Stimulated activated CD4-positive, alpha-beta T cell treated with anti-CD3 and anti-CD28 coated beads, Interleukin-1b, Interleukin-23, amount 100 ng/mL, for 1 hour (primary cell): ENCODE data around the gene RNF217.

Experiments
- DNase-seq, 2 donors: peaks; one replicate each; pipeline ENCODE4 v3.0.0-alpha.2; 2020; ENCODE audit warnings: low read depth in 2 of 2

Gene RNF217

DNA sequence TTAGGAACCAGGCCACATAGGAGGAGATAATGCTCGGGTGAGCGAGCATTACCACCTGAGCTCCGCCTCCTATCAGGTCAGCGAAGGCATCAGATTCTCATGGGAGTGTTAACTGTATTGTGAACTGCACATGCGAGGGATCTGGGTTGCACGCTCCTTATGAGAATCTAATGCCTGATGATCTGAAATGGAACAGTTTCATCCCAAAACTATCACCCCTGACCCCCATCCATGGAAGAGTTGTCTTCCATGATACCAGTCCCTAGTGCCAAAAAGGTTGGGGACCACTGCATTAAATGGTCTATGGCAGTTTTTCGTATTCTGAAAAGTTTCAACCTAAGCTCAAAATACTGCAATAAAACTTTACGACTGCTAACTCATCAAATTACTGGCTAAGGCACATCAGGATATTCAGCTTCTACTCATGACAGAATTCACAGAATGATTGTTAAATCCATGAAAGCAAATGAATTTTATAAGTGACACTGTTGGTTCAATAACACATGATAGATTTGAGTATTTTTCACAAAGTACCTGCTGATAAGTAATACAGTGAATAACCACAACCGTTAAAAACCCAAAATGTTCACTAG, 25.9 kb downstream of the RNF217 start:
- DNase-seq = no peak

DNA sequence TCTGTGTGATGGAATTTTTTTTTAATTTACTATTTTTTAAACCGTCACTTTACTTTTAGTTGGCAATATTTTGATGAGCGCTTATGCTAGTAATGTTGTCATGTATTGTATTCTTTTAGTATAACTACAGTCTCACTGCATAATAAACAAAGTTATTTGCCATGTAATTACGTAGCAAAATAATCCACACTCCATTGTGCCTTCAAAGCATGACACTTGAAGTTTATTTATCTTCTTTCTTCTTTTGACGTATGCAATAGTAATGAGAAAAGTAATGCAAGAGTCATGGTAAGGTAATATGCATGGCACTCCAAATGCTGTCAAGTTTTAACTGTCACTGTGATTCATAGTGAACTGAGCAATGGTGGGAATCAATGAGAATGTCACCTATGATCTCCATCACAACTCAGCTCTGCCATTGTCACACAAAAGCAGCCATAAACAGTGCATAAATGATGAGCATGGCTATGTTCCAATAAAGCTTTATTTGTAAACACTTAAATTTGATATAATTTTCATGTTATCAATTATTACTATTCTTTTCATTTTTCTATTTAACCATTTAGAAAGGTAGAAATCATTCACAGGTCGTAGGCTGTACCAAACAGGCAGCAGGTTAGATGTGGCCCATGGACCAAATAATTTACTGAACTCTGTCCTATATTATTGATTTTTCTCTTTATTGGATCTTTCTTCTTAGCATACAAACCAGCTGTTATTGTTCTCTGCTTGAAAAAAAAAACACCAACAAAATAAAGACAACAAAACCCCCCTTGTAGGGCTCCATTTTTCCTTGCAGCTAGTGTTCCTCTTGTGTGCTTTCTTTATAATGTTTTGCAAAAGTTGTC, 27.1 kb downstream of the RNF217 start:
- DNase-seq = no peak

DNA sequence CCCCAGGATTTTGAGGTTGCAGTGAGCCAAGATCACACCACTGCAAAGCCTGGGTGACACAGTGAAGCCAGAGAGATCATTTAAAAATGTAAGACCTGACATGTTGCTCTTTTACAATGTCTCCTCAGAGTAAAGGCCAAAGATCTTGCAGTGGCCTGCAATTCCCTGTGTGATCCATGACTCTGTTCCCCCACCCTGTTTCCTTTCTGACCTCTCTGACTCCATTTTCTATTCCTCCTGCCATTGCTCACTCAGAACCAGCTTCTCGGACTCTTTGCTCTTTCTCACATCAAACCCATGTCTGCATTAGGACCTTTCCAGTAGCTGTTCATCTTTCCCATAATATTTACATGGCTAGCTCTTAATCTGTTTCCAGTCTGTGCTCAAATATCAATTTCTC, 28.8 kb downstream of the RNF217 start:
- DNase-seq = no peak

DNA sequence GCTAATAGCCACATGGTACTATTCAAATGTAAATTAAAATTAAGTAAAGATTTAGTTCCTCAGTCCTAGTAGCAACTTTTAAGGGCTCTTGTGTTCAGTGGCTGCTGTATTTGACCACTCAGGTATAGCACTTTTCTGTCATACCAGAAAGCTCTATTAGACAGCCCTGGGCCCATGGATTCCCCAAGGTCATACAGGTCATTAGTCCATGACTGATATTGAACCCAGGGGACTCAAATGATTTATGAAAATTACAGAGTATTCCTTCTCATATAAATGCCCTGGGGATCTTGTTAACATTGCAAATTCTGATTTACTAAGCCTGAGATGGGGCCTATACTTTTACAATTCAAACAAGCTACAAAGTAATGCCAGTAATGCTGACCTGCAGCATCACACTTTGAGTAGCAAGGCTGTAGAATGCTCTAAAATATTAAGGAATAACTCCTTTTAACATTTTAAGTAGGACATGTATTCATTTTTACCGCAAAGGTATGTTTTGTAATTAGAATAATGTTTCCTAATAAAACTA, 29.6 kb downstream of the RNF217 start:
- DNase-seq = no peak

DNA sequence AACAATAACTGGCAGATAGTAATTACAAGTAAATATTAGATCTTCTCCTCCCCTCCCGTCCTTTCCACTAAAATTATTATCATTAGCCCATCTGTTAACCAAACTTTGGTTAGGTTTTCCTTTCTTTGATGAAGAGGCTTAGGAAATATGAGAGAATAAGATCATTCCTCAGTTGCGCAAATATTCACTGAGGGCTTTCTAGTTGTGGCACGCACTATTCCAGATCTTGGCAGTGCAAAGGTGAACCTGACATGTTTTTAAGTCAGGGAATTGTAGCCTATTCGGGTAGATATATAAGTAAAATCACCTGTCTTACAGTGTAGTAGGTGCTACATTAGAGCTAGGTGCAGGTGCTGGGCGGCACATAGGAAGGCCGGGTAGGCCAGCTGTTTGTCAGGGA, 31.1 kb downstream of the RNF217 start:
- no peak for DNase-seq

DNA sequence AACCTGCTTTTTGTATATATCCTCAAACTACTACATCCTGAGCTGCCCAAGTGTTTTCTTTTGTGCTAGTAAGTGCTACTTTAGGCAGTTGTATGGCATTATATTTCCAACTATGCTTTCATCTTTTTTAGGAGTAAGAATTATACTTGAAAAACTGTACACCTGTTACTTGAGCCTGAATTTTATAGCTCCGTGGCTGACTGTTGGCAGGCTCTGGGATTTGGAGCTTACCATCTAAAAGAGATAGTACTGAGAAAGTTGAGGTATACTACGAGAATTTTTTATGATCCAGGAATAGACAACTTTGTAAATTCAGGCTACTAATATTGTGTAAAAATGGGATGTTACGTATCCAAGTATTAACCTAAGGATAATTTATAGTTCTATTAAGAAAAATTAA, 32.4 kb downstream of the RNF217 start:
- no peak for DNase-seq

DNA sequence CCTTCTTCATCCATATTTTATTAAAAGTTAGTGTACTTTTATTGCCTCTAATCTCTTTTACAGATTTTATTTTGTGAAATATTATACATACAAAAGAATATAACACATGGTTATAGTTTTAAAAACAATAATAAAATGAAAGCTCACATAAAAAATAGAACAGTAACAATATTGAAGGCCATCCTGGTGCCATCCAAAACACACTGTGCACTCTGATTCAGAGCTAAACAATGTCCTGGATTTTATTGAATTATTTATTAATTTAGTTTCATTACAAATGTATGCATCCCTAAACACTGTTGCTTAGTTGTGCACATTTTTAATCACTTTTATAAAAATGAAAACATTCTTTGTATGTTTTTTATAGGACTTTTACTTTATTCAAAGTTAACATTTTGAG, 32.9 kb downstream of the RNF217 start:
- no peak for DNase-seq

DNA sequence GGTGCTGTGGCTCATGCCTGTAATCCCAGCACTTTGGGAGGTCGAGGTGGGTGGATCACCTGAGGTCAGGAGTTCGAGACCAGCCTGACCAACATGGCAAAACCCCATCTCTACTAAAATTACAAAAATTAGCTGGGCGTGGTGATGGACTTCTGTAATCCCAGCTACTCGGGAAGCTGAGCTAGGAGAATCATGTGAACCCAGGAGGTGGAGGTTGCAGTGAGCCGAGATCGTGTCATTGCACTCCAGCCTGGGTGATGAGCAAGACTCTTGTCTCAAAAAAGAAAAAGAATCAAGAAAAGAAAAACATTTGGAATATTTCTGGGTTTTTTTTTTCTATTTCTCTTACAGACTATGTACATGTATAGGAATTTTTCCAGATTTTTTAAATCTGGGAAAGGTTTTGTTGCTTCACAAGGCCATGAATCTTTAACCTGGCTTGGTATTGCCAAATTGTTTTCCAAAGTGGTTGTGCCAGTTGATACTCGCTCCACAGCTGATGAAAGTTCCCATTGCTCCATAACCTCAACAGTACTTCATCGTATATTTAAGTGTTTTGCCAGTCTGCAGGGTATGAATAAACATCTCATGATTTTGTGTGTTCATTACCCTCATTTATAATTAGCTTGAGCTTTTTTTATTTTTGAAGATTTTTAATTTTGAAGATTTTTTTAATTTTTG, 33.5 kb downstream of the RNF217 start:
- DNase-seq = no peak

DNA sequence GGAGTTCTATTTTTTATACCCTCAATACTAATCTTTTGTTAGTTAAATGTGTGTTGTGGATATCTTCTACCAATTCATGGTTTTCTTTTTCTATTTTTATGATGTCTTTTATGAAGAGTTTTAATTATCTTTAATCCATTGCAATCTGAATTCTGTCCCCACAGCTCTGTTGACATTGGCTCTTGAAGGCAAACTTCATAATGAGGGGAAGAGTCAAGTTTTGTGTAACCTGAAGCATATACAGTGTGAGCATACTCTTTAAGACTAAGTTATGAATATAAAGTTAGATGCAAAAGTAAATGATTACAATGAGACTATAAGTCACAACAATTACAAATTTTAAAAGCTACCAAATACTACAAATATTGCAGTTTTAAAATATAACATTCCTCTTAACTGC, 34.2 kb downstream of the RNF217 start:
- no peak for DNase-seq

DNA sequence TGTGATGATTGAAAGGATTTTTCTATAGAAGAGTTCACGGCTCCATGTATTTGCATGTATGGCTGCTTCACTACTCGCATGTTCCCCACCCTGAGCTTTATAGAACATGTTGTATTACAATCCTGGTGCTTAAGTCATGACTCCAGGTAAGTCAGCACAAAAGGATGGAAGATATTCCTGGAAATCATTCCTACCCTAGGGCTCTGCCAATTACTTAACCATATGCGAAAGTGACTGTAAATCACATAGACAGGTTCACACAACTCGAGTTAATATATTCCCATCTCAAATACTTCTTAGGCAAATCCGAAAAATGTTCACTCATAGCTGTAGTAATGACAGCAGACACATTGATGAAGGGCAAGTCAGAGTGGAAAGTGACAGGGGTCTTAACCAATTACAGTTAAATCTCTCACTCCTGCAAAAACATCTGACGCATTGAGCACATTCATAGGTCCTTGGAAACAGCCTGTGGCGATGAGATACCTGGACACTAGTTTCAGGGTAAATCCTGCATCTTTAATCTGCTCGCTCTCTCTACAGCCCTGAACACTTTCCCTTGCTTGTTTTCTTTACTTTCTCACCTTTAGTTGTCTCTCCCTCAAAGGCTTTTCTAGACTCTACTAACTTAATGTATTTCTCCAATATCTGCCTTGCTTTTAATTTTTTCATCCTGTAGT, 35.1 kb downstream of the RNF217 start:
- DNase-seq = no peak

DNA sequence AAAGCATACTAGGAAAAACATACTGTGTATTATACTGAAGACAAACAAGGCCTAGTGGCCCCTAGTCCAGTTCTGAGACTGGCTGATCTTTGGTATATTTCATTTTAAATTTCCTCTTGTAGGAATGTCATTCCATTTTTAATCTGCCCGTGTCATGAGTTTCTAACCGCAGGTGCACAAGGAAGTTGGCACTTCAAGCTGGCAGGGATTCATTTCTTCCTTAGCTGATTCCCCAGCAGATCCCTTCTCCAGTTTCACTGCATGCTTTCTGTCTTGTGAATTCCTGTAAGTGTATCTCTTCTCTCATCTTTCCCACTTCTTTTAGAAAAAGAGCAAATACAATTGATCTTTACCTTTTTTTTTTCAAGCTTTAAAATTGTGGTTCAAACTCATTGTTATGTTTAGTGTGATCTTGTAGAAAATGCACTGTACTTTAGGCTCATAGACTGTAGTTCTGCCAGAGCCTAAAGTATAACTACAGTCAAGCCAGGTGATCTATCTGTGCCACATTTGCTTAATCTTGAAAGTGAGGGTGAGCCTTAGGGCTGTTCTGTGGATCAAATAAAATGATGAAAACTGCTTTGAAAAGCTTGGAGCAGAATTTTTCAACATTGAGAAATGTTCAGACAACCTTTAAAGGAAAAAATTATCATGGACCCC, 37.0 kb downstream of the RNF217 start:
- DNase-seq = no peak

DNA sequence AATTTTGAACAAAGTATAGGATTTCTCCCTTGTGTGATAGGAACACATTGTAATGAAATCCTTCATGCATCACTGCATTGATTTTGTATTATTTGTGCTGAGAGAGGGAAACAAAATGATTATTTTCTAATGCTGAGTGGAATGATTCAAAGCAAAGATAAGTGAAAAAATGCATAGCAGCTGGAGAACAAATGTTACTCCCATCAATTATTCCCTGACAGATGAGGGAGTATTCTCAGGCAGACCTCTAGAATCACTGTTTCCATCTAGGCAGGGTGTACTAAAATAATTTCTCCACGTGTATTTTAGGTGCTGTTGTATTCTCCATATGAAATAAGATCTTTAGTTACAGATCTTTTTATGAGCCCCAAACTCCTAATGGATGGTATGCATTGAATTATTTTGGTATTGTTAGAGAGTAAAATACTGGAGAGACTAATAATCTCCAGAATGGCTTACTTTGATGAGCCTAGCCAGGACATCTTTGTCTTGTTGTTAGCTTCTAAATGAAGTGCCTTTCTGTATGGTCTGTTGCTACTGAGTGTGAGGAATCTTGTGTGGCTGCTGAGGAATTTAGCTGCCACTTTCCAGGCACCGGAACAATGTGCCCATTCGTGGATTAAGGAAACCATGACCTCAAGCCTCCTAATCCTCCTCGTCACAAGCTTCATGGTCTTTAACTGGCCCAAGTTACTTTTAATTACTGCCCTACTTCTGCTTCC, 39.6 kb downstream of the RNF217 start:
- no peak for DNase-seq

DNA sequence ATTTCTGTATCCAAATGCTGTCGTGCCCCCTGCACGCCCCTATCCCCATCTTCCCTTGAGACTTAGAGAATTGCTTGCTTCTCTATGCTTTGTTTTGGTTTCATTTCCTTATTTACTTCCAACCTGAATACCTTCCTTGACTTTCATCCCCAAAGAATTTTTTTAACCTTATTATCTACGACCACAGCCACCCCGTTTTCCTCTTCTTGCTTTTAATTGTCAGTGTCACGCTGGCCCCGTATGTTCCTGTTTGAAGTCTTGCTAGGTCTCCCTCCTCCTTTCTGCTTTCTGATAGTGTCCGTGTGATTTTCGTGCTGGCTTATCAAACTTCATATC, 40.1 kb downstream of the RNF217 start:
- DNase-seq = no peak

DNA sequence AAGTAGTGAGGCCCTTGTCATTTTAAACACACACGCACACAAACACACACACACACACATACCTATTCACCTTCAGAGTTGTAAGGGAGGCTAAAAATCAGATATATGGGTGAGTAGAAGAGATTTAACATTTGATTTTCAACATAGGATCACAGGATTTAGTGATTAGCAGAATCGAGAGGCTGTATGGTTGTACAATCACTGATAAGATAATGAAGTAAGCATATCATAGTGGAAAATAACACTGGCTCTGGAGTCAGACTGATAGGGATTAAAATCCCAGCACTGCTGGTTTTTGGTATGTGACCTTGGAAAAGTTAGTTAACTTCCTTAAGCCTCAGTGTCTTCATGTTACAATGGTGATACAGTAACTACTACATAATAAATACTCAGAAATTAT, 40.8 kb downstream of the RNF217 start:
- DNase-seq = no peak

DNA sequence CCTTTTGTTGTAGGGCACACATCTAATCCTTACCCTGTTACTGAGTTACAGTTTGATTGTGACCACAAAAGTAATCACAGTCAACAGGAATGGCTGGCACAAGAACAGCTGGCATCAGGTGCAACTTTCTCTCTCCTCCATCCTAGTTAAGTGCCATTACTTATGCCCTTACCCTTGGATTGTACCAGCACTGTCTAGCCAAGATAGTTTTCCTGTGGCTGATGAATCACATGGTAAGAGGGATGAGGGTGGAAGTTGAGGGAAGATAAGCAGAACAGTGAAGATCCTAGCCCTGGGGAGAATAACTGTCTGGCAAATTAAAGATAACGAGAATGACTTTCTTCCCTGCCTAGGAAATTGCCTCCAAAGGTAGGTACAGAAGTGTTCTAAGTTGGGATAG, 42.0 kb downstream of the RNF217 start:
- no peak for DNase-seq

DNA sequence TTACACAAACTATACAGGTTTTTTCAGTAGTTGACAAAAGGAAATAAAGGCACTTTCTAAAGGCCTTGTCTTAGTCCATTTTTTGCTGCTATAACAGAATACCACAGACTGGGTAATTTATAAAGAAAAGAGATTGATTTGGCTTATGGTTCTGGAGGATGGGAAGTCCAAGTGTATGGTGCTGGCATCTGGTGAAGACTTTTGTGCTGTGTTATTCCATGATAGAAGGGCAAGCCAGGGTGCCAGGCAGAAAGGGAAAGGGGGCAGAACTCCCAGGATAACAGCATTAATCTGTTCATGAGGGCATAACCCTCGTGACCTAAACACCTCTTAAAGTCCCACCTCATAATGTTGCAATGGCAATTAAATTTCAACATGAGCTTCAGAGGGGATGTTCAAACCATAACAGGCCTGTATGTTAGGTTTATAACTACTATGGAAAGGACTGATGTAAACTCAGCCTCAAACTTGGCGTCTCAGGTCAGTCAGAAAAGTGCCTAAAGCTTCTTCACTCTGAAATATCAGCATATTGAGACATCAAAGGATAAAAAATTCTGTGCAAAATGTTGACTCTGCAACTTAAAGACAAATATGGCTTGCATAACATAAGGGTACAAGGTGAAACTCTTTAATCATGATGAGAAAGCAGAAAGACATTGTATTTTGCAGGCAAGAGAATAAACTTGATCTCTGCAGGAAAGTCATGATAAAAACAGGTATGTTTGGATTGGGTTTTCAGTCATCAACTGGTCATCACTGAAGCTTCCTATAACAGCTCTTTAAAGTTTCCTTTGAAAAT, 42.8 kb downstream of the RNF217 start:
- DNase-seq = no peak

DNA sequence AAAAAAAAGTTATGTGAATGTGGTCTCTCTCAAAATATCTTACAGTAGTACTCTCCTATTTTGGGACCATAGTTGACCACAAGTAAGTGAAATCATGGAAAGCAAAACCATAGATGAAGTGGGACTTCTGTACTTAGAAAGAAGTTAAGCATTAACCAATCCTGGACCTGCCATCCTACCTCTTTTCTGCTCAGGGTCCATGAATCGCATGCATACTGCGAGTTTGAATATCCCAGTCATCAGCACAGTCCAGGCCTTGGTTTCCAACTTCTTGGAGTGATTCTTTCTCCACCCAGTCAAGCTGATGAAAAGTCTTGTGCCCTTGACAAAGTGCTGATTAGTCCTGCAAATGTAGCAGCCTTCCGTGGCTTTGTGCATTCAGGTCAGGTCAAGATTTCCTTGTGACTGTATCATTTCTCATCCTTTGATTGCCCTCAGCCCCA, 46.0 kb downstream of the RNF217 start:
- DNase-seq = no peak

DNA sequence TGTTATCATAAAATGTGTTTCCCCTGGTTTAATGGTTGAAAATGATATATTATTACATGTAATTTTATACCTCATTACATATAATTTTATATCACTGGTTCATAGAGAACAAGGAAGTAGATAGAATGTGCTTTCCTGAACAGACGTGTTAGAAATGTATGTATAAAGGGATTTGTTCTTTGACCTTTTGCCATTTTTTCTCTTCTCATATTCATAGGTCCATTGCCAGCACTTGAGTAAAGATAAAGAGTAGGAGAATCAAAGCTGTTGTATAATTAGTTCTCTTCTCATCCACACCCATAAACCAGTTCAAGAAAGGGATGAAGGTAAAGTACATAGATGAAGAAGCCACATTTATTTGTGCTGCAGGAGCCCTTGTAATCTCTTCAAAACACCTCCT, 46.7 kb downstream of the RNF217 start:
- no peak for DNase-seq

DNA sequence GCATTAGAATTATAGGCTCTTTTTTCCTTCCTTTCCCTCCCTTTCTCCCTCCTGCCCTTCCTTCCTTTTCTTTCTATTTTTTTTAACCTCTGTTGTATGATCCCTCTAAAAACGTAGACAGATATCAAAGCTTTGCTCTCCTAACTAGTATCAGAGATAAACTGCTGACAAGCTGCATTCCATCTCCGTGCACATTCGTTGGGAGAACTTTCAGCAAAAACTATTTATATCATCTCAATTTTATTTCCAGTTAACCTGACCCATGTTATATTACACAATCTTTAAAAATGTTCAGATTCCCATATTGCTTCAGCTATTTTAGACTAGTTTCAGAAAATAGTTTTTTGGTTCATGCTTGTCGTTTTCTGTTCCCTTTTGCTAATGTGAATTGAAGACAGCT, 47.3 kb downstream of the RNF217 start:
- DNase-seq = no peak

DNA sequence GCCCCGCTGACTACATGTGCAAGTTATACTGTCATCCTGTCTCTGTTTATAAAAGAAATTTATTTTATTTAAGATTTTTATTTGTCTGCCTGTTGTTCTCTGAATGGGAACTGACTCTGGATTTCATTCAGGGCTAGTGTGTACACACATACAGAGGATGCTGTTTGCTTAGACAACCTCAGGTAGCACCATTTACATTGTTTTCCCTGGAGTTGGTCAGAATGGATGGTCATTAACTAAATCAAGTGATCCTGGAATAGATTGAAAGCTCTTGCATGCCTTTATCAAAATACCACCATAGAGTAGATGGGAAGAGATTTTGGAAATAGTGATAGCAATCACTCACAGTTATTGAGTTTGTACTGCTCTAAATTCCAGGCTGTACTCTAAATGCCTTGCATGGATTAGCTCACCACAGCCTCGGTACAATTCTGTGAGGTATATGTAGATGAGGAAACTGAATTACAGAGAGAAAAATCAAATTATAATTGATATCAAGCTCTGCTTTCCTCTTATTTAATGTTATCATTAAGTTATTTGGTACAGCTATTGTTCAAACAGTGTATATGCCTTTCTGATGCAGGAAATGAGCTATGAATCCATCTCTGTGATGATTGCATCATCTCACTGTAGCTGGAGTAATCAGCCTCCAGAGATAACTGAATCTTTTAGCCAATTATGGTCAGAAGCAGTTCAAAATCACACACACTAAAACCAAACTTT, 51.9 kb downstream of the RNF217 start:
- no peak for DNase-seq
